ENCODE measurements around the gene SPATA20.

SPATA20 gene

DNA sequence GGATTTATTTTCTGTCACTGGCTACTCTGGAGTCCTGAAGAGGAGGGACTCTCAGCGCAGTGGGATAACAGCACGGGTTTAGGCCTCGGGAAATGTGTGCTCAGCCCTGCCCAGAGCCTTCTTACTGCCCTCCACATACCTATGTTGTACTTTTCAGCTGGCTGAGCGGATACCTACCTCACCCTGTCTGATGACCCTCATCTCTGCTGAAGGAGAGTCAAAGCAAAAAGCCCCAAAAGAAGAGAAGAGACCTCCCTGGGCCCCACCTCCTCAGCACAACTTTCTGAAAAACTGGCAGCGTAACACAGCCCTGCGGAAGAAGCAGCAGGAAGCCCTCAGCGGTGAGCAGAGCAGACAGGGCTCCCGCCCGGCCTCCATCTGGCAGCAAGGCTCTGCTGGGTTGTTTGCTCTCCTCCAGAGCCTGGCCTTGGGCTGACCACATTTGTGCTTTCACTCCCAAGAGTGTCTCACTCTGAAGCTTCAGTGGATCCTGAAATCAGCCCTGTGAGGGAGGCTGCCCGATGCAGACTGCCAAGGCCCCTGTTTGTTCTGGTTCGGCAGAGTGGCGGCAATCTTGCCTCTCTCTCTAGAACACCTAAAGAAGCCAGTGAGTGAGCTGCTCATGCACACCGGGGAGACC is 28.5 kb upstream of the SPATA20 start:
- H4K20me1 ChIP-seq (ENCODE audit: insufficient read depth) = no peaks in the 10 kb centered on the region
- H2AFZ ChIP-seq (ENCODE audit: low read depth) = no peak overlapping the region
- no peak overlapping the region for H3K4me2 ChIP-seq
- H3K79me2 ChIP-seq (ENCODE audit: insufficient read depth, low read depth) = no peaks in the 10 kb centered on the region
- H3K4me3 ChIP-seq (IDR thresholded peaks at IDR 0.05; ENCODE audit: insufficient read depth, low read depth, low read length) = no peak overlapping the region
- peaks cover 6% of the 10 kb centered on the region for H3K4me1 ChIP-seq (ENCODE audit: low read depth, poor library complexity, severe bottlenecking)
- H3K36me3 ChIP-seq (ENCODE audit: insufficient read depth) = no peaks in the 10 kb centered on the region
- TF ChIP-seq, protein P1, sequence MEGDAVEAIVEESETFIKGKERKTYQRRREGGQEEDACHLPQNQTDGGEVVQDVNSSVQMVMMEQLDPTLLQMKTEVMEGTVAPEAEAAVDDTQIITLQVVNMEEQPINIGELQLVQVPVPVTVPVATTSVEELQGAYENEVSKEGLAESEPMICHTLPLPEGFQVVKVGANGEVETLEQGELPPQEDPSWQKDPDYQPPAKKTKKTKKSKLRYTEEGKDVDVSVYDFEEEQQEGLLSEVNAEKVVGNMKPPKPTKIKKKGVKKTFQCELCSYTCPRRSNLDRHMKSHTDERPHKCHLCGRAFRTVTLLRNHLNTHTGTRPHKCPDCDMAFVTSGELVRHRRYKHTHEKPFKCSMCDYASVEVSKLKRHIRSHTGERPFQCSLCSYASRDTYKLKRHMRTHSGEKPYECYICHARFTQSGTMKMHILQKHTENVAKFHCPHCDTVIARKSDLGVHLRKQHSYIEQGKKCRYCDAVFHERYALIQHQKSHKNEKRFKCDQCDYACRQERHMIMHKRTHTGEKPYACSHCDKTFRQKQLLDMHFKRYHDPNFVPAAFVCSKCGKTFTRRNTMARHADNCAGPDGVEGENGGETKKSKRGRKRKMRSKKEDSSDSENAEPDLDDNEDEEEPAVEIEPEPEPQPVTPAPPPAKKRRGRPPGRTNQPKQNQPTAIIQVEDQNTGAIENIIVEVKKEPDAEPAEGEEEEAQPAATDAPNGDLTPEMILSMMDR (conservative IDR thresholded peaks at IDR 0.05; ENCODE audit: low read depth, low read length) = no peak
- no peak overlapping the region for H3K9ac ChIP-seq
- H3K27me3 ChIP-seq (ENCODE audit: insufficient read depth, low read depth) = no peaks in the 10 kb centered on the region
- H3K27ac ChIP-seq = no peak overlapping the region

- Histone ChIP-seq H3K4me1 (ENCODE audit: low read depth, poor library complexity, severe bottlenecking) (peaks cover 6% of the 10 kb centered on the region), H3K27ac (no peak overlapping the region), H3K27me3 (ENCODE audit: insufficient read depth, low read depth) (no peaks in the 10 kb centered on the region), H3K4me2 (no peak overlapping the region), H3K36me3 (ENCODE audit: insufficient read depth) (no peaks in the 10 kb centered on the region), H3K79me2 (ENCODE audit: insufficient read depth, low read depth) (no peaks in the 10 kb centered on the region), H3K9ac (no peak overlapping the region), H4K20me1 (ENCODE audit: insufficient read depth) (no peaks in the 10 kb centered on the region), H3K4me3 (IDR thresholded peaks at IDR 0.05; ENCODE audit: insufficient read depth, low read depth, low read length) (no peak overlapping the region), H2AFZ (ENCODE audit: low read depth) (no peak overlapping the region)
- TF ChIP-seq, protein P1 (conservative IDR thresholded peaks at IDR 0.05; ENCODE audit: low read depth, low read length) = no peak
Observed at GRCh38 chr17:50519141-50519834, 27.7 kb upstream of the SPATA20 start.

DNA sequence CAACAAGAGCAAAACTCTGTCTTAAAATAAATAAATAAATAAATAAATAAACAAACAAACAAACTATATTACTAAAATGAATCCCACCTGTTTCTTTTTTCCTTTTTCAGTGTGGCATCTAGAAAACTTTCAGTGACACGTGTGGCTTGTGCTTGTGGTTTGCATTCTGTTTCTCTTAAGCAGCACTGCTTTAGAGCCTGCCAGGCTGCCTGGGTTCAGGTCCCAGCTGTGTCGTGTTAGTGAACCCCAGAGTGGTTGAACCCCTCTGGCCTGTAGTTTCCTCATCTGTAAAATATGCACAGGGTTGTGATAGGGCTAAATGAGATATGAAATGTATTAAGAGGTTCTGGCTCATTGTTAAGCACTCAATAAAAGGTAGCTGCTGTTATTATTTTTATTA is 26.5 kb upstream of the SPATA20 start:
- Histone ChIP-seq H3K36me3 (ENCODE audit: insufficient read depth) (no peaks in the 10 kb centered on the region), H3K27ac (no peak overlapping the region), H3K4me1 (ENCODE audit: low read depth, poor library complexity, severe bottlenecking) (peaks cover 6% of the 10 kb centered on the region), H2AFZ (ENCODE audit: low read depth) (no peak overlapping the region), H3K9ac (no peak overlapping the region), H3K4me3 (IDR thresholded peaks at IDR 0.05; ENCODE audit: insufficient read depth, low read depth, low read length) (no peak overlapping the region), H3K79me2 (ENCODE audit: insufficient read depth, low read depth) (no peaks in the 10 kb centered on the region), H3K27me3 (ENCODE audit: insufficient read depth, low read depth) (no peaks in the 10 kb centered on the region), H3K4me2 (no peak overlapping the region), H4K20me1 (ENCODE audit: insufficient read depth) (no peaks in the 10 kb centered on the region)
- TF ChIP-seq, protein P1 (conservative IDR thresholded peaks at IDR 0.05; ENCODE audit: low read depth, low read length) = no peak

DNA sequence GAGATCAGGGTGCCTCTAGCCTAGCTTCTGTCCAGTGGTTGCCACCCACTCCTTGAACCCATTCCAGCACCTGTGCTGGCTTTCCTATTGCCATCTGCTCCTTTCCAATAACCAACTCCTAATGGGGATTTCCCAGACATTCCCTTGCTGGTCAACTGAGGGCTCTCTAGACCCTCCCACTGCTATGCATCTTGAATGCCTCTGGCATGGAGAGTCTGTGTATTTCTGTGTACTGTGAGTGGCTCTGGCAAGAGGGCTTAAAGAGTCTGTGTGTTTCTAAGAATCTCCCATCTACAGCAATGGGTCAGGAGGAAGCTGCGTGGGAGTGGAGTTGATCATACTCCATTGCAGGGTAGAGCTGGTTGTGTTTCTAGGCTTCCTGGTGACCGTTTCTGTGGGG is 25.5 kb upstream of the SPATA20 start:
- no peak overlapping the region for H3K9ac ChIP-seq
- H3K36me3 ChIP-seq (ENCODE audit: insufficient read depth) = no peaks in the 10 kb centered on the region
- no peaks in the 10 kb centered on the region for H4K20me1 ChIP-seq (ENCODE audit: insufficient read depth)
- TF ChIP-seq, protein P1 (conservative IDR thresholded peaks at IDR 0.05; ENCODE audit: low read depth, low read length) = no peak
- no peak overlapping the region for H2AFZ ChIP-seq (ENCODE audit: low read depth)
- H3K27me3 ChIP-seq (ENCODE audit: insufficient read depth, low read depth) = no peaks in the 10 kb centered on the region
- H3K4me2 ChIP-seq = no peak overlapping the region
- no peak overlapping the region for H3K4me3 ChIP-seq (IDR thresholded peaks at IDR 0.05; ENCODE audit: insufficient read depth, low read depth, low read length)
- H3K27ac ChIP-seq = no peak overlapping the region
- peaks cover 6% of the 10 kb centered on the region for H3K4me1 ChIP-seq (ENCODE audit: low read depth, poor library complexity, severe bottlenecking)
- no peaks in the 10 kb centered on the region for H3K79me2 ChIP-seq (ENCODE audit: insufficient read depth, low read depth)
